Lung (tissue), 12 donors: ENCODE data around the gene CCDC150. TPM values are rescaled to one million over a fixed set of nuclear protein-coding genes. Genes with fewer than 3 reads are reported as not detected.

ENCODE experiments used
- ATAC-seq: fragments of 200-7000 bp; cut with Tn5 transposase; one replicate; pipeline ENCODE4 v1.9.1; 2020; ENCODE audit warnings: moderate number of reproducible peaks; ENCODE audit not compliant: insufficient read depth, low FRiP score
- DNase-seq, 3 donors: peaks; one replicate each; pipeline ENCODE4 v3.0.0-alpha.2; 2013 to 2017
- H3K27ac ChIP-seq, 2 donors: one replicate each; pipeline ENCODE4 v1.5.1; 2013; ENCODE audit warnings: mild to moderate bottlenecking in 2 of 2, moderate library complexity in 2 of 2, control low read depth in 1 of 2, inconsistent platforms in 1 of 2, low read depth in 1 of 2, low read length in 1 of 2
- H3K27me3 ChIP-seq, 3 donors: one replicate each; pipeline ENCODE4 v1.5.1; 2013; ENCODE audit warnings: low read length in 2 of 3; ENCODE audit not compliant: control insufficient read depth in 3 of 3, insufficient read depth in 3 of 3
- H3K36me3 ChIP-seq, 4 donors: one replicate each; pipeline ENCODE4 v1.5.1; 2013; ENCODE audit warnings: low read length in 4 of 4, mild to moderate bottlenecking in 1 of 4, moderate library complexity in 1 of 4; ENCODE audit not compliant: control insufficient read depth in 4 of 4, insufficient read depth in 4 of 4
- H3K4me1 ChIP-seq, 5 donors: one replicate each; pipeline ENCODE4 v1.5.1; 2013; ENCODE audit warnings: low read length in 5 of 5, mild to moderate bottlenecking in 2 of 5, moderate library complexity in 1 of 5; ENCODE audit not compliant: control insufficient read depth in 5 of 5, insufficient read depth in 5 of 5
- H3K4me3 ChIP-seq: one replicate; pipeline ENCODE4 v1.5.1; 2013; ENCODE audit warnings: mild to moderate bottlenecking, control low read depth, moderate library complexity
- H3K9ac ChIP-seq, 2 donors: one replicate each; pipeline ENCODE4 v1.5.1; 2013; ENCODE audit warnings: low read length in 2 of 2, control low read depth in 1 of 2; ENCODE audit not compliant: insufficient read depth in 1 of 2
- H3K9me3 ChIP-seq, 4 donors: one replicate each; pipeline ENCODE4 v1.5.1; 2013; ENCODE audit warnings: low read length in 3 of 4, mild to moderate bottlenecking in 1 of 4, moderate library complexity in 1 of 4; ENCODE audit not compliant: control insufficient read depth in 4 of 4, insufficient read depth in 3 of 4
- WGBS, 2 donors: extraction: QIAGEN DNeasy Blood & Tissue Kit; methylation state at CpG; one replicate each; pipeline ENCODE4 v1.1.7; 2013; 5-methylcytosine and 5-hydroxymethylcytosine counted together
- polyA plus RNA-seq, 2 donors: library from polyadenylated mRNA; stranded (reverse); fragments of 200-250 nt; gene quantifications; one replicate each; pipeline ENCODE4 v1.2.1, GENCODE V29; 2013
- total RNA-seq, 2 donors: library from RNA; depleted of rRNA in 1 of 2; stranded (reverse); fragments of >200 nt in 1 of 2; gene quantifications; one replicate each; pipeline ENCODE4 v1.2.1, GENCODE V29; 2014 to 2021
- TF ChIP-seq, protein P1 (sequence below): IDR thresholded peaks from 2 replicates; pipeline ENCODE4 v1.5.1; 2012; ENCODE audit warnings: mild to moderate bottlenecking; ENCODE audit errors: control extremely low read depth, extremely low read depth
- donor health status: control.
- donor health status: control.
- donor health status: Bipolar disorder and iron deficiency.
- donor health status: healthy.
- donor health status: DM: yes; HTN: yes; CAD: no.

CCDC150 gene
- total and polyA plus RNA-seq, 4 donors = 0.31 to 7.1 (median 0.93) TPM

DNA sequence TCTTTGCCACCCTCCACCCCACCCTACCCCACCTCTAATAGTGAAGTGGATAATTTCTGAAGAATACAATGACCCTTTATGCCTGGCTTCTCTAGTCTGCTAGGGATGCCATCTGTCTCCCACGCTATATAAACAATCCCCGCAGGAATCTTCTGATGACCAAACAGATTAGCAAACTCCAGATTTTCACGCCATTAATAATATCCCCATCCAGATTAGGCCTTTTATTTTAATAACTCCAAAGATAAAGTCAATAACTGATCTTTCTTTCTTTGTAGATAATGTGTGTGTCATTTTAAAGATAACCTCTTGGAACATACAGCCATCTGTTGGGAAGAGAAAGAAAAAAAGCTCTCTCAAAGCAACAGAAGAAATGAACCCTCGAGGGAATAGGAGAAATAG, 47.9 kb upstream of the CCDC150 start:
- WGBS, 2 donors = 64 to 71% methylated on average over 4 of the region's 4 CpGs
- H3K27me3 ChIP-seq = peaks cover 0 to 5% (median 0%) of the 10 kb centered on the region in 3 donors
- no peak overlapping the region for H3K27ac ChIP-seq

DNA sequence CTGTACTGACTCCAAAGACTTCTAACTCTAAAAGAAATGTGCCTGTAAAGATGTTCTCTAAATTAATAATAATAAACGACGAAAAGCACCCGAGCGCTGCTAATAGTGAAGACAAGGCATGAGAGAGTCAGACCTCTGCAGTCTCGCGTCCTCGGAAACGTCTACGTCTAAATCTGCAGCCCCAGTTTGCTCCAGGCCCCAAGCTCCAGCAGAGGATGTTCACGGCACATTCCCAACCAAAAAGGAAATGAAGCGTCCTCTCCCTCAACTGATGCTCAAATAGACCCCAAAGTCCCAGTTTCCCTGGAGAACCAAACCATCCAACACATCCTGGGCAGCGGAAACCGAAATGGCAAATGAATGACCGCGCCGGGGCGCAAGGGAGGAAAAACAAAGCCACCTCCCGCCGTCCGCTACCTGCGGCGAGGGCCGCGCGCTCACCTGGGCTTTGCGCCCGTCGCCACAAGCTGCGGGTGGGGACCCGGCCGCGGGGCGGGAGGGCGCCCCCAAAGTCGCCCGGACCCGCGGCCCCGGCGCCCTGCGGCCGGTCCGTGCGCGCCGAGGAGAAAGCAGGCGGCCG, 47.1 kb upstream of the CCDC150 start:
- ATAC-seq (no peak), DNase-seq (peak; percentile 66 to 73 (median 67))
- 1% methylated on average over 44 to 48 of the region's 48 CpGs for WGBS, 2 donors
- TF ChIP-seq, protein P1, sequence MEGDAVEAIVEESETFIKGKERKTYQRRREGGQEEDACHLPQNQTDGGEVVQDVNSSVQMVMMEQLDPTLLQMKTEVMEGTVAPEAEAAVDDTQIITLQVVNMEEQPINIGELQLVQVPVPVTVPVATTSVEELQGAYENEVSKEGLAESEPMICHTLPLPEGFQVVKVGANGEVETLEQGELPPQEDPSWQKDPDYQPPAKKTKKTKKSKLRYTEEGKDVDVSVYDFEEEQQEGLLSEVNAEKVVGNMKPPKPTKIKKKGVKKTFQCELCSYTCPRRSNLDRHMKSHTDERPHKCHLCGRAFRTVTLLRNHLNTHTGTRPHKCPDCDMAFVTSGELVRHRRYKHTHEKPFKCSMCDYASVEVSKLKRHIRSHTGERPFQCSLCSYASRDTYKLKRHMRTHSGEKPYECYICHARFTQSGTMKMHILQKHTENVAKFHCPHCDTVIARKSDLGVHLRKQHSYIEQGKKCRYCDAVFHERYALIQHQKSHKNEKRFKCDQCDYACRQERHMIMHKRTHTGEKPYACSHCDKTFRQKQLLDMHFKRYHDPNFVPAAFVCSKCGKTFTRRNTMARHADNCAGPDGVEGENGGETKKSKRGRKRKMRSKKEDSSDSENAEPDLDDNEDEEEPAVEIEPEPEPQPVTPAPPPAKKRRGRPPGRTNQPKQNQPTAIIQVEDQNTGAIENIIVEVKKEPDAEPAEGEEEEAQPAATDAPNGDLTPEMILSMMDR = no peak
- no peaks in the 10 kb centered on the region for H3K36me3 ChIP-seq
- H3K4me3 ChIP-seq = peak overlapping the region; percentile 68
- no peaks in the 10 kb centered on the region for H3K9me3 ChIP-seq
- H3K27me3 ChIP-seq = peaks cover 0 to 5% (median 0%) of the 10 kb centered on the region in 3 donors
- peak overlapping the region; percentile 31 to 76 for H3K9ac ChIP-seq
- peak overlapping the region; percentile 45 to 89 for H3K27ac ChIP-seq
- H3K4me1 ChIP-seq = peaks cover 0 to 29% (median 2%) of the 10 kb centered on the region in 5 donors

More for the DNA sequence above, 47.9 kb upstream of the CCDC150 start:
- Histone ChIP-seq H3K9ac (peak overlapping the region in 1 of 2 donors; percentile 76), H3K36me3 (no peaks in the 10 kb centered on the region), H3K4me1 (peaks cover 0 to 29% (median 2%) of the 10 kb centered on the region in 5 donors), H3K9me3 (no peaks in the 10 kb centered on the region), H3K4me3 (no peak overlapping the region)
- DNase-seq = no peak
- no peak for ATAC-seq
- TF ChIP-seq, protein P1 = no peak

DNA sequence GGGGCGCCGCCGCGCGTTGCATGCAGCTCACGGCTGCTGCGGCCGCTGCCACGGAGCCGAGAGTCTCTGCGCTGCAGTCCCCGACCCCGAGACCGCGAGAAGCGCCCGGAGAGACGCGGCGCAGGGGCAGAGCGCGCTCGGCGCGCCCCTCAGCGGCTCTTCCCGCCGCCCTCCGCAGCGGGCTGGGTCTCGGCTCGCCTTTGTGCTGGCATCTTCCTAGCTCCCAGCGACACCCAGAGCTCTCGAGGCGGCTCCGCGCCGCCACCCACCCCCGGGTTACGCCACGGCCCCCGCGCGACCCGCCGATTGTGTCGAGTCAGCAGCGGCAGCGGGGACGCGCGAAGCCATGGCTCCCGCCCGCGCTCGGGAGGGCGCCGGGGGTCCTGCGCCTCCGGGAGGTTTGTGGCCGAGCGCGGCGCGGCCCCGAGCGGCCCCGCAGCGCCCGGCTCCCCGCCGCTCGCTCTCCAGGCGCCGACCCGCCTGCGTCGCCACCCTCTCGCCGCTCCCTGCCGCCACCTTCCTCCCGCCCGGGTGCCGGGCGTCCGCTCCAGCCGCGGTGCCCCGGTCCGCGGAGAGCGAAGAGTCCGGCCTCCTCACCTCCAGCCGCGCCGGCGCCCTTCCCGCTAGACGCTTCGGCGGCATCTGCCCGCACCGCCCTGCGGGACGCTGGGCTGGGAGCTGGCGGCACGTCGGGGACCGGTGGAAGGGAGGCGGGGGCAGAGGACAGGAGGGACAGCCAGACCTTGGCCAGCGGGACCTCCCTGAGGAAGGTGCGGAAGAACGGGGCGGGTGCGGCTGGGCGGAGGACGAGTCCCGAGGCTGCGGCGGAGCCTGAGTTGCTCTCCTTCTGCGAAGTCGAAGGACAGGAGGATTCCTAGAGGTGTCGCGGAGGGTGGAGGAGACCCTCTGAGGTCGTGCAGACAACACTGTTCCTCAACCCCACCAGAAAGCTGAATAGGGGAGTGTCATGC, 46.3 kb upstream of the CCDC150 start, which contains the start of gene HECW2:
Gene HECW2, minus strand, starts transcription at position 644 of the 971 bp plus-strand sequence.
- peak; percentile 44 for ATAC-seq
- Histone ChIP-seq H3K4me3 (peak within 1 kb of the TSS; percentile 68), H3K9ac (peak within 1 kb of the TSS; percentile 55 to 76), H3K9me3 (no peaks in the 10 kb centered on the region), H3K27me3 (peaks cover 0 to 5% (median 0%) of the 10 kb centered on the region in 3 donors), H3K36me3 (no peaks in the 10 kb centered on the region), H3K27ac (peak within 1 kb of the TSS; percentile 45 to 89), H3K4me1 (peaks cover 0 to 29% (median 2%) of the 10 kb centered on the region in 5 donors)
- TF ChIP-seq, protein P1 = no peak
- peak; percentile 80 to 85 (median 83) for DNase-seq
- WGBS, 2 donors = 1% methylated on average over 92 to 125 of the region's 125 CpGs
